Measurements from ENCODE around the gene GPER1.

GPER1 gene

GRCh38 chr7:1085266-1085665 lies 2.6 kb upstream of the GPER1 start:
- no peak overlapping the region for H3K4me3 ChIP-seq (ENCODE audit: low read depth, low read length)

GRCh38 chr7:1085910-1086421 lies 1.9 kb upstream of the GPER1 start:
- TF ChIP-seq CTCF (IDR thresholded peaks at IDR 0.05; ENCODE audit: borderline replicate concordance, insufficient read depth, low read depth, low read length), result no peak
- H3K4me3 ChIP-seq (ENCODE audit: low read depth, low read length), result no peak overlapping the region

More at GRCh38 chr7:1085266-1085665, 2.6 kb upstream of the GPER1 start:
- no peak for TF ChIP-seq CTCF (IDR thresholded peaks at IDR 0.05; ENCODE audit: borderline replicate concordance, insufficient read depth, low read depth, low read length)

- TF ChIP-seq CTCF (IDR thresholded peaks at IDR 0.05; ENCODE audit: borderline replicate concordance, insufficient read depth, low read depth, low read length), result peak; percentile 74
- H3K4me3 ChIP-seq (ENCODE audit: low read depth, low read length), result peak overlapping the region; percentile 49
Measured at GRCh38 chr7:1086588-1087464, 1.1 kb upstream of the GPER1 start.

- peak overlapping the region; percentile 49 for H3K4me3 ChIP-seq (ENCODE audit: low read depth, low read length)
- no peak for TF ChIP-seq CTCF (IDR thresholded peaks at IDR 0.05; ENCODE audit: borderline replicate concordance, insufficient read depth, low read depth, low read length)
Measured at GRCh38 chr7:1087465-1087814, 473 bp upstream of the GPER1 start.

GRCh38 chr7:1090236-1090635 lies 2.3 kb downstream of the GPER1 start:
- TF ChIP-seq CTCF (IDR thresholded peaks at IDR 0.05; ENCODE audit: borderline replicate concordance, insufficient read depth, low read depth, low read length), result no peak
- H3K4me3 ChIP-seq (ENCODE audit: low read depth, low read length), result no peak overlapping the region

GRCh38 chr7:1090686-1091643 lies 3.1 kb downstream of the GPER1 start:
- no peak for TF ChIP-seq CTCF (IDR thresholded peaks at IDR 0.05; ENCODE audit: borderline replicate concordance, insufficient read depth, low read depth, low read length)
- H3K4me3 ChIP-seq (ENCODE audit: low read depth, low read length), result no peak overlapping the region

Measured in GM12875 (cell line).